ENCODE measurements around the gene TEFM. TPM values are rescaled to one million over a fixed set of nuclear protein-coding genes. Genes with fewer than 3 reads are reported as not detected.
"Not testable (repeated sequence)": the region's sequence is repeated elsewhere in the genome, so short reads cannot be mapped to it uniquely, and the experiment has no call there.

Gene TEFM
- total RNA-seq, 4 donors from 2014 or later: 1.8 to 15.0 (median 8.9) TPM

- TF ChIP-seq, protein P1, sequence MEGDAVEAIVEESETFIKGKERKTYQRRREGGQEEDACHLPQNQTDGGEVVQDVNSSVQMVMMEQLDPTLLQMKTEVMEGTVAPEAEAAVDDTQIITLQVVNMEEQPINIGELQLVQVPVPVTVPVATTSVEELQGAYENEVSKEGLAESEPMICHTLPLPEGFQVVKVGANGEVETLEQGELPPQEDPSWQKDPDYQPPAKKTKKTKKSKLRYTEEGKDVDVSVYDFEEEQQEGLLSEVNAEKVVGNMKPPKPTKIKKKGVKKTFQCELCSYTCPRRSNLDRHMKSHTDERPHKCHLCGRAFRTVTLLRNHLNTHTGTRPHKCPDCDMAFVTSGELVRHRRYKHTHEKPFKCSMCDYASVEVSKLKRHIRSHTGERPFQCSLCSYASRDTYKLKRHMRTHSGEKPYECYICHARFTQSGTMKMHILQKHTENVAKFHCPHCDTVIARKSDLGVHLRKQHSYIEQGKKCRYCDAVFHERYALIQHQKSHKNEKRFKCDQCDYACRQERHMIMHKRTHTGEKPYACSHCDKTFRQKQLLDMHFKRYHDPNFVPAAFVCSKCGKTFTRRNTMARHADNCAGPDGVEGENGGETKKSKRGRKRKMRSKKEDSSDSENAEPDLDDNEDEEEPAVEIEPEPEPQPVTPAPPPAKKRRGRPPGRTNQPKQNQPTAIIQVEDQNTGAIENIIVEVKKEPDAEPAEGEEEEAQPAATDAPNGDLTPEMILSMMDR (IDR thresholded peaks at IDR 0.05): no peak
- TF ChIP-seq EP300 (IDR thresholded peaks at IDR 0.05; ENCODE audit: low read depth) (no peak), POLR2AphosphoS5 (IDR thresholded peaks at IDR 0.05) (no peak), POLR2A (IDR thresholded peaks at IDR 0.05) (no peak)
- in situ Hi-C loops (cut with MboI; ENCODE audit: low pct_ligation_motif_present in 1 of 4, low pct_unique_long_range_greater_than_20kb in 1 of 4, low sequenced_read_pairs in 3 of 4): loop anchor here in 1 of 4 donors (25.0 kb wide), 1 partner anchor 298 kb away; no protein-coding TSS in a partner anchor
- no peaks in the 10 kb centered on the region for H3K4me1 ChIP-seq
- H3K36me3 ChIP-seq: no peaks in the 10 kb centered on the region
- H3K27ac ChIP-seq: no peak overlapping the region
- H3K27me3 ChIP-seq: no peaks in the 10 kb centered on the region
- H3K4me3 ChIP-seq: no peak overlapping the region
- H3K9me3 ChIP-seq: no peaks in the 10 kb centered on the region
- intact Hi-C loops (cut with DNase I; ENCODE audit: low total_unique reads): no loop called here
- DNase-seq: no peak
Observed at GRCh38 chr17:30913955-30914354, 7.9 kb upstream of the TEFM start.

DNA sequence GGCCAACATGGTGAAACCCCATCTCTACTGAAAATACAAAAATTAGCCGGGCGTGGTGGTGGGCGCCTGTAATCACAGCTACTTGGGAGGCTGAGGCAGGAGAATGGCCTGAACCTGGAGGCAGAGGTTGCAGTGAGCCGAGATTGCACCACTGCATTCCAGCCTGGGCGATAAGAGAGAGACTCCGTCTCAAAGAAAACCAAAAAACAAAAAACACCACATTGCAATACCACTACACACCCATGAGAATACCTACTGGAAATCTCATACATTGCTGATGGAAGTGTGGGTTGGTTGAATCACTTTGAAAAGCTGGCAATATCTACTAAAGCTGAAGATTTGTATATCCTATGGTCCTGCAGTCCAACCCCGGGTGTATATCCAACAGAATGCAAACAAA, 4.1 kb upstream of the TEFM start:
- intact Hi-C loops (cut with DNase I; ENCODE audit: low total_unique reads): not testable (repeated sequence)
- in situ Hi-C loops (cut with MboI; ENCODE audit: low pct_ligation_motif_present in 1 of 4, low pct_unique_long_range_greater_than_20kb in 1 of 4, low sequenced_read_pairs in 3 of 4): loop anchor here in 1 of 4 donors (25.0 kb wide), 1 partner anchor 302 kb away; no protein-coding TSS in a partner anchor

DNA sequence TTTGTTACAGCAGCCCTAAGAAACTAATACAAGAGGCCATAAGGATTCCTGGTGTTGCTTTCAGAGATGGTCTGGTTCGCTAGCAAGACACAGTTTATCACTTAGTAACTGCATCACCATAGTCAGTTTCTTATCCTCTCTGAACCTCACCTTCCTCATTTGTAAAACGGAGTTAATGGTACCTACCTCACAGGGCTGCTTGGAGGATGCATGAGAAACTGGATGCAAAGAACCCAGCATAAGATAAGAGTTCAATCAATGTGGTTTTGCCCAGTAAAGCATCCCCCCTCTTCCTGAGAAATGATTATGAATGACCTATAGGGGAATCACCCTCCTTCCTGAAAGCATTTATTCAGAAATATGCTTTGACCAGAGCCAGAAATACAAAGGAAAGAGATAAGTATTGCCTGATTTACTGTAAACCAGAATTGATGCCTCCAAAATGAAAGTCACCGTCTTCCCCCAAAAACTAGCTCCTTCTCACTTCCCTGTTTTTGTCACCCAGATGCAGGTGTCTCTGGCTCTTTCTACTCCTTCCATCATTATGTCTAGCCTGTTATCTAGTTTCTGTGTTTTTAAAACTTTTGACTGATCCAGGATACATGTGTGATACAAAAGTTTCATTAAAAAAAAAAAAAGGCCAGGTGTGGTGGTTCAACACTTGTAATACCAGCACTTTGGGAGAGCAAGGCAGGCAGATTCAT, 2.8 kb upstream of the TEFM start:
- intact Hi-C loops (cut with DNase I; ENCODE audit: low total_unique reads) (no loop called here), in situ Hi-C loops (cut with MboI; ENCODE audit: low pct_ligation_motif_present in 1 of 4, low pct_unique_long_range_greater_than_20kb in 1 of 4, low sequenced_read_pairs in 3 of 4) (loop anchor here in 1 of 4 donors (25.0 kb wide), 1 partner anchor 303 kb away; no protein-coding TSS in a partner anchor)
- WGBS, 2 donors (ENCODE audit: low coverage in 1 of 2): 75 to 100% methylated on average over 3 of the region's 3 CpGs
- peaks cover 5 to 21% (median 12%) of the 10 kb centered on the region in 4 donors for H3K4me1 ChIP-seq
- no peak overlapping the region for H3K4me3 ChIP-seq
- no peaks in the 10 kb centered on the region for H3K9me3 ChIP-seq
- no peaks in the 10 kb centered on the region for H3K27me3 ChIP-seq
- no peak overlapping the region for H3K27ac ChIP-seq
- no peak for DNase-seq
- no peaks in the 10 kb centered on the region for H3K36me3 ChIP-seq
- TF ChIP-seq POLR2A (IDR thresholded peaks at IDR 0.05): no peak
- TF ChIP-seq EP300 (IDR thresholded peaks at IDR 0.05; ENCODE audit: low read depth): no peak
- no peak for TF ChIP-seq POLR2AphosphoS5 (IDR thresholded peaks at IDR 0.05)
- TF ChIP-seq, protein P1 (IDR thresholded peaks at IDR 0.05): no peak

More for the DNA sequence above, 4.1 kb upstream of the TEFM start:
- H3K9me3 ChIP-seq, H3K36me3 ChIP-seq, H3K4me3 ChIP-seq, H3K27me3 ChIP-seq, DNase-seq, H3K27ac ChIP-seq: not testable (repeated sequence)
- peaks cover 5 to 15% (median 11%) of the 10 kb centered on the region in 4 donors for H3K4me1 ChIP-seq
- 92 to 100% methylated on average over 4 to 7 of the region's 7 CpGs for WGBS, 2 donors (ENCODE audit: low coverage in 1 of 2)

DNA sequence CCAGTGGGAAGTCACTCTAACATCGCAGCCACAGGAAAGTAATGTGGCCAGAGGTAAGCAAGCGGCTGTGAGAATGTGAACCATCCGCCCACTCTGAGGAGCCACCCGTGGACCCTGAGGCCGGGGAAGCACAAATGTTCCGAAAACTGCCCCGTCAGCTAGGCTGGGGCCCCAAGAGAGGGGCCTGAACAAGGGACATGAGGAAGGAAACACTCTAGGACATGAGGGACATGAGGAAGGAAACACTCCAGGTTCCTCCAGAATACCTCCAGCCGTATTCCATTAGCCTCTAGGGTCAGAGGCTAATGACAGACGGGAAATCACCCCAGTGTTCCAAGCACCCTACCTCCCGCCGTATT, 317 bp downstream of the TEFM start:
- in situ Hi-C loops (cut with MboI; ENCODE audit: low pct_ligation_motif_present in 1 of 4, low pct_unique_long_range_greater_than_20kb in 1 of 4, low sequenced_read_pairs in 3 of 4) (loop anchor here in 1 of 4 donors (25.0 kb wide), 1 partner anchor 307 kb away; no protein-coding TSS in a partner anchor), intact Hi-C loops (cut with DNase I; ENCODE audit: low total_unique reads) (loop anchor here (1.0 kb wide), 1 partner anchor 66 kb away; the partner anchor contains the start of gene RNF135)
- Histone ChIP-seq H3K9me3 (no peaks in the 10 kb centered on the region), H3K27ac (peak overlapping the region; percentile 85 to 95 (median 91)), H3K36me3 (no peaks in the 10 kb centered on the region), H3K4me3 (peak overlapping the region; percentile 23 to 76 (median 68)), H3K4me1 (peaks cover 5 to 21% (median 12%) of the 10 kb centered on the region in 4 donors), H3K27me3 (no peaks in the 10 kb centered on the region)
- WGBS, 2 donors (ENCODE audit: low coverage in 1 of 2): 1% methylated on average over 11 of the region's 11 CpGs; no CpG with 5 or more reads in 1 of the 2 donors
- DNase-seq: peak; percentile 11
- TF ChIP-seq EP300 (IDR thresholded peaks at IDR 0.05; ENCODE audit: low read depth): no peak

DNA sequence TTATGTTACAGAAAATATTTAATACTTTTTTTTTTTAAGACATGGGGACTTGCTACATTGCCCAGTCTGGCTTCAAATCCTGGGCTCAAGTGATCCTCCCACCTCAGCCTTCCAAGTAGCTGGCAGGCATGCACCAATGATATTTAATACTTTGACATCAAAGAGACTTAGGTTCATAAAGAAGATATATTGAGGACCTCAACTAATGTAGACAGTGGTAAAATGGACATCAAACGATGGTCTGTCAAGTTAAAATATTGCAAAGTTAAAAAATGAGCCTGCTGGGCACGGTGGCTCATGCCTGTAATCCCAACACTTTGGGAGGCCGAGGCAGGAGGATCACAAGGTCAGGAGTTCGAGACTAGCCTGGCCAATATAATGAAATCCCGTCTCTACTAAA, 8.7 kb downstream of the TEFM start:
- H3K27me3 ChIP-seq: no peaks in the 10 kb centered on the region
- DNase-seq: no peak
- in situ Hi-C loops (cut with MboI; ENCODE audit: low pct_ligation_motif_present in 1 of 4, low pct_unique_long_range_greater_than_20kb in 1 of 4, low sequenced_read_pairs in 3 of 4) (no loop called here), intact Hi-C loops (cut with DNase I; ENCODE audit: low total_unique reads) (no loop called here)
- no peaks in the 10 kb centered on the region for H3K4me1 ChIP-seq
- H3K27ac ChIP-seq: no peak overlapping the region
- WGBS, 2 donors (ENCODE audit: low coverage in 1 of 2): 77 to 89% methylated on average over 5 of the region's 5 CpGs
- no peak overlapping the region for H3K4me3 ChIP-seq
- peaks cover 0 to 30% (median 6%) of the 10 kb centered on the region in 4 donors for H3K36me3 ChIP-seq
- H3K9me3 ChIP-seq: no peaks in the 10 kb centered on the region
- TF ChIP-seq POLR2AphosphoS5 (IDR thresholded peaks at IDR 0.05) (no peak), POLR2A (IDR thresholded peaks at IDR 0.05) (no peak), EP300 (IDR thresholded peaks at IDR 0.05; ENCODE audit: low read depth) (no peak)
- TF ChIP-seq, protein P1 (IDR thresholded peaks at IDR 0.05): no peak
